ENCODE measurements around the gene PCDHGB2. TPM values are rescaled to one million over a fixed set of nuclear protein-coding genes. Genes with fewer than 3 reads are reported as not detected.
"Not testable (repeated sequence)": the region's sequence is repeated elsewhere in the genome, so short reads cannot be mapped to it uniquely, and the experiment has no call there.

The PCDHGB2 gene
- total RNA-seq, 1 experiment from 2014 or later: 0.69 TPM

GRCh38 chr5:141349917-141350619, 9.7 kb upstream of the PCDHGB2 start, which contains the start of gene PCDHGB1:
Gene PCDHGB1, plus strand, starts transcription at chr5:141350099. Its CDS starts 162 bp downstream, at chr5:141350261.
- DNase-seq (ENCODE audit: low read depth): peak; percentile 32

GRCh38 chr5:141351591-141351990, 8.2 kb upstream of the PCDHGB2 start:
- no peak for DNase-seq (ENCODE audit: low read depth)

- no peak for DNase-seq (ENCODE audit: low read depth)
These were observed 4.8 kb upstream of the PCDHGB2 start, which contains the start of gene PCDHGA4 for GRCh38 chr5:141354900-141355469. Gene PCDHGA4, plus strand, starts transcription at chr5:141355021. Its CDS starts 87 bp downstream, at chr5:141355108.

GRCh38 chr5:141355641-141356040, 4.2 kb upstream of the PCDHGB2 start:
- DNase-seq (ENCODE audit: low read depth): no peak

GRCh38 chr5:141356133-141356532, 3.7 kb upstream of the PCDHGB2 start:
- DNase-seq (ENCODE audit: low read depth): no peak

- no peak for DNase-seq (ENCODE audit: low read depth)
These were observed 2.8 kb upstream of the PCDHGB2 start for GRCh38 chr5:141356950-141357349.

GRCh38 chr5:141360685-141361084, 891 bp downstream of the PCDHGB2 start:
- DNase-seq (ENCODE audit: low read depth): no peak

GRCh38 chr5:141362719-141363118, 2.9 kb downstream of the PCDHGB2 start:
- no peak for DNase-seq (ENCODE audit: low read depth)

- DNase-seq (ENCODE audit: low read depth): no peak
These were observed 4.3 kb downstream of the PCDHGB2 start, which contains the start of gene PCDHGA5 for GRCh38 chr5:141363952-141364660. Gene PCDHGA5, plus strand, starts transcription at chr5:141364162. Its CDS starts 169 bp downstream, at chr5:141364331.

- no peak for DNase-seq (ENCODE audit: low read depth)
These were observed 6.5 kb downstream of the PCDHGB2 start for GRCh38 chr5:141366016-141366896.

GRCh38 chr5:141369994-141370848, 10.4 kb downstream of the PCDHGB2 start, which contains the start of gene PCDHGB3:
Gene PCDHGB3, plus strand, starts transcription at chr5:141370242. Its CDS starts 153 bp downstream, at chr5:141370395.
- peak; percentile 55 for DNase-seq (ENCODE audit: low read depth)

- no peak for DNase-seq (ENCODE audit: low read depth)
These were observed 12.0 kb downstream of the PCDHGB2 start for GRCh38 chr5:141371572-141372475.

- peak; percentile 24 for DNase-seq (ENCODE audit: low read depth)
These were observed 14.0 kb downstream of the PCDHGB2 start, which contains the start of gene PCDHGA6 for GRCh38 chr5:141373673-141374317. Gene PCDHGA6, plus strand, starts transcription at chr5:141373891. Its CDS starts 193 bp downstream, at chr5:141374084.

GRCh38 chr5:141374627-141375026, 14.8 kb downstream of the PCDHGB2 start:
- DNase-seq (ENCODE audit: low read depth): no peak

- not testable (repeated sequence) for DNase-seq (ENCODE audit: low read depth)
These were observed 15.8 kb downstream of the PCDHGB2 start for GRCh38 chr5:141375444-141376155.

- no peak for DNase-seq (ENCODE audit: low read depth)
These were observed 22.9 kb downstream of the PCDHGB2 start, which contains the start of gene PCDHGA7 for GRCh38 chr5:141382469-141383294. Gene PCDHGA7, plus strand, starts transcription at chr5:141382742. Its CDS starts 158 bp downstream, at chr5:141382900.

GRCh38 chr5:141383345-141383744, 23.6 kb downstream of the PCDHGB2 start:
- no peak for DNase-seq (ENCODE audit: low read depth)

Data from HT1080 (cell line).